GM18870 (cell line): ENCODE results near the gene DDX52.

Experiments used
- ATAC-seq: cut with Tn5 transposase; IDR thresholded peaks from one replicate; pipeline ENCODE4 v1.9.1; 2021; ENCODE audit warnings: moderate library complexity; ENCODE audit not compliant: unreplicated experiment

DDX52 gene

GRCh38 chr17:37592291-37592690, 51.0 kb downstream of the DDX52 start:
- no peak for ATAC-seq

- no peak for ATAC-seq
Observed at GRCh38 chr17:37585066-37585465, 58.2 kb downstream of the DDX52 start.

- ATAC-seq: no peak
Observed at GRCh38 chr17:37576281-37576680, 67.0 kb downstream of the DDX52 start.

GRCh38 chr17:37574427-37574826, 68.8 kb downstream of the DDX52 start:
- ATAC-seq: no peak

- ATAC-seq: no peak
Observed at GRCh38 chr17:37571674-37572073, 71.6 kb downstream of the DDX52 start.

GRCh38 chr17:37570527-37571093, 72.6 kb downstream of the DDX52 start:
- ATAC-seq: no peak

- ATAC-seq: no peak
Observed at GRCh38 chr17:37568350-37569053, 74.7 kb downstream of the DDX52 start.

- ATAC-seq: no peak
Observed at GRCh38 chr17:37567538-37567937, 75.7 kb downstream of the DDX52 start.

- no peak for ATAC-seq
Observed at GRCh38 chr17:37567137-37567536, 76.1 kb downstream of the DDX52 start.

- no peak for ATAC-seq
Observed at GRCh38 chr17:37564252-37564651, 79.0 kb downstream of the DDX52 start.

- no peak for ATAC-seq
Observed at GRCh38 chr17:37562016-37562745, 81.1 kb downstream of the DDX52 start.
